Cardiac muscle cell (in vitro differentiated cells and primary cell): ENCODE measurements around the gene RNF149. TPM values are rescaled to one million over a fixed set of nuclear protein-coding genes. Genes with fewer than 3 reads are reported as not detected.
"Not testable (repeated sequence)": the region's sequence is repeated elsewhere in the genome, so short reads cannot be mapped to it uniquely, and the experiment has no call there.

Experiments used
- DNase-seq, 2 donors: peaks; one replicate each; pipeline versions ENCODE4 v3.0.0 to v3.0.0-alpha.2; 2010 to 2017; ENCODE audit warnings: low read depth in 1 of 2, low spot score in 1 of 2
- H3K27ac ChIP-seq: fragments of 200-600 bp; sonication (generic); 2 replicates; pipeline ENCODE4 v1.5.1; 2016
- H3K27me3 ChIP-seq: fragments of 200-600 bp; sonication (generic); 2 replicates; pipeline ENCODE4 v1.6.0; 2016; ENCODE audit warnings: control low read depth
- H3K36me3 ChIP-seq: fragments of 200-600 bp; sonication (generic); 2 replicates; pipeline ENCODE4 v1.5.1; 2016; ENCODE audit warnings: control low read depth
- H3K4me1 ChIP-seq: fragments of 200-600 bp; sonication (generic); 2 replicates; pipeline ENCODE4 v1.8.1; 2017; ENCODE audit warnings: low read depth, mild to moderate bottlenecking, mixed run types
- H3K4me3 ChIP-seq: fragments of 200-600 bp; sonication (generic); 2 replicates; pipeline ENCODE4 v1.5.1; 2016; ENCODE audit warnings: mild to moderate bottlenecking
- H3K9me3 ChIP-seq: fragments of 200-600 bp; sonication (generic); 2 replicates; pipeline ENCODE4 v1.5.1; 2017; ENCODE audit warnings: low read depth, mild to moderate bottlenecking, control low read depth
- polyA plus RNA-seq: library from polyadenylated mRNA; unstranded; fragments of >200 nt; fragmentation: Nextera tagmentation; extraction: Ambion mirVana; gene quantifications from 2 replicates; pipeline ENCODE4 v1.2.1, GENCODE V29; 2016
- total RNA-seq: library from RNA; depleted of rRNA; stranded (reverse); fragments of >200 nt; gene quantifications from 2 replicates; pipeline ENCODE4 v1.2.3, GENCODE V29; 2016
- TF ChIP-seq, protein P1 (sequence below): IDR thresholded peaks from 2 replicates; pipeline ENCODE4 v1.5.1; 2012; ENCODE audit warnings: low read depth, mild to moderate bottlenecking, low read length

Gene RNF149
- total and polyA plus RNA-seq, 2 experiments from 2014 or later = 44.4 to 69.9 TPM

DNA sequence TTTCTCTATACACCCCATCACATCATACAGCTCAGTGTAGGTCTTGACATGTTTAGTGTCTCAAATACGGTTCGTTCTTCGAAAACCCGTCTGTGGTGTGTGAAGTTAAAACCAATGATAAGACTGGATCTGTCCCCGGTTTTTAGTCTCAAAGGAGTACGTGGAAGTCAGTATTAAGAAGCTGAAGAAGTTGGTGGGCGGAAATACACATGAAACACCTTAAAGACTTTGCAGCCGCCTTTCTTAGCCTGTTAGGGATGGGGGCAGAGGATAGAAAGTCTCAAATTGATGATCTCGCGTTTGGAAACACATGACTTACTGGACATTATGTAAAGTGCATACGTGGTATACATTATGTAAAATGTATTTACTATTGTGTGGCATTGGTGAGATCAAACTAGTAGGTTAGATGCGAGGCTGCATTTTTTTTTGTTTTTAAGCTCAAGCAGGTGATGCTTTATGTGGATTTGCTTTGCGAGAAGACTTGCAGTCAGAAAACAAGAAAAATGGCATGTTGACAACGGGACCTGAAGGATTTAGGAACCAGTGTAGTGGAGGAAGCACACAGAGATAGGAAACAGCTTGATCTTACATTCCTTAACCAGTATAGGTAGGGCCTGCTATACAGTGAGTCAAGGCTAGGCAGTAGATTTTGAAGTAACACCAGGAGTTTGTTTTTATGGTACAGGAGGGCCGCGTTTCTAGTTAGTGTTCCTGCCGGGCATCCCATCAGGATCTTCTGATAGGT lies 54.6 kb downstream of the RNF149 start:
- Histone ChIP-seq H3K4me3 (peak overlapping the region; percentile 91), H3K27ac (peak overlapping the region; percentile 96), H3K27me3 (no peaks in the 10 kb centered on the region), H3K4me1 (peaks cover 10% of the 10 kb centered on the region), H3K36me3 (peaks cover 5% of the 10 kb centered on the region), H3K9me3 (no peaks in the 10 kb centered on the region)
- TF ChIP-seq, protein P1, sequence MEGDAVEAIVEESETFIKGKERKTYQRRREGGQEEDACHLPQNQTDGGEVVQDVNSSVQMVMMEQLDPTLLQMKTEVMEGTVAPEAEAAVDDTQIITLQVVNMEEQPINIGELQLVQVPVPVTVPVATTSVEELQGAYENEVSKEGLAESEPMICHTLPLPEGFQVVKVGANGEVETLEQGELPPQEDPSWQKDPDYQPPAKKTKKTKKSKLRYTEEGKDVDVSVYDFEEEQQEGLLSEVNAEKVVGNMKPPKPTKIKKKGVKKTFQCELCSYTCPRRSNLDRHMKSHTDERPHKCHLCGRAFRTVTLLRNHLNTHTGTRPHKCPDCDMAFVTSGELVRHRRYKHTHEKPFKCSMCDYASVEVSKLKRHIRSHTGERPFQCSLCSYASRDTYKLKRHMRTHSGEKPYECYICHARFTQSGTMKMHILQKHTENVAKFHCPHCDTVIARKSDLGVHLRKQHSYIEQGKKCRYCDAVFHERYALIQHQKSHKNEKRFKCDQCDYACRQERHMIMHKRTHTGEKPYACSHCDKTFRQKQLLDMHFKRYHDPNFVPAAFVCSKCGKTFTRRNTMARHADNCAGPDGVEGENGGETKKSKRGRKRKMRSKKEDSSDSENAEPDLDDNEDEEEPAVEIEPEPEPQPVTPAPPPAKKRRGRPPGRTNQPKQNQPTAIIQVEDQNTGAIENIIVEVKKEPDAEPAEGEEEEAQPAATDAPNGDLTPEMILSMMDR = no peak
- no peak for DNase-seq

DNA sequence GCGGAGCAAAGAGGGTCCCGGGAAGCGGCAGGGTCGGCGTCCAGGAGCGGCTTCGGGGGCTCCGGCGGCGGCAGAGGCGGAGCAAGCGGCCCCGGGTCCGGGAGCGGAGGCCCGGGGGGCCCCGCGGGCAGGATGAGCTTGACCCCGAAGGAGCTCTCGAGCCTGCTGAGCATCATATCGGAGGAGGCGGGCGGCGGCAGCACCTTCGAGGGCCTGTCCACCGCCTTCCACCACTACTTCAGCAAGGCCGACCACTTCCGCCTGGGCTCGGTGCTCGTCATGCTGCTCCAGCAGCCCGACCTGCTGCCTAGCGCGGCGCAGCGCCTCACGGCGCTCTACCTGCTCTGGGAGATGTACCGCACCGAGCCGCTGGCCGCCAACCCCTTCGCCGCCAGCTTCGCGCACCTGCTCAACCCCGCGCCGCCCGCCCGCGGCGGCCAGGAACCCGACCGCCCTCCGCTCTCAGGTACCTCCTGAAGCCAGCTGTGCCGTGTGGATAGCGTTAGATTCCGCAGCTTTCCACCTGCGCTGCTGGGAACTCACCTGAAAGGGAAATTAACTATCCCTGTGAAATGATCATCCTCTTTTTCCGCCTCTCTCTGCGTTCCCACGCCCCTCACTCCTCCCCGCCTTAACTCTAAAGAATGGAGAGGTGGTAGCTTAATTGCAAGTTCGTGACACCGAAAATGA lies 55.3 kb downstream of the RNF149 start:
- H3K4me1 ChIP-seq = peaks cover 10% of the 10 kb centered on the region
- H3K4me3 ChIP-seq = peak overlapping the region; percentile 91
- peaks cover 4% of the 10 kb centered on the region for H3K36me3 ChIP-seq
- peak overlapping the region; percentile 96 for H3K27ac ChIP-seq
- H3K27me3 ChIP-seq = no peaks in the 10 kb centered on the region
- DNase-seq = peak; percentile 64 to 68
- H3K9me3 ChIP-seq = no peaks in the 10 kb centered on the region
- TF ChIP-seq, protein P1 = no peak

DNA sequence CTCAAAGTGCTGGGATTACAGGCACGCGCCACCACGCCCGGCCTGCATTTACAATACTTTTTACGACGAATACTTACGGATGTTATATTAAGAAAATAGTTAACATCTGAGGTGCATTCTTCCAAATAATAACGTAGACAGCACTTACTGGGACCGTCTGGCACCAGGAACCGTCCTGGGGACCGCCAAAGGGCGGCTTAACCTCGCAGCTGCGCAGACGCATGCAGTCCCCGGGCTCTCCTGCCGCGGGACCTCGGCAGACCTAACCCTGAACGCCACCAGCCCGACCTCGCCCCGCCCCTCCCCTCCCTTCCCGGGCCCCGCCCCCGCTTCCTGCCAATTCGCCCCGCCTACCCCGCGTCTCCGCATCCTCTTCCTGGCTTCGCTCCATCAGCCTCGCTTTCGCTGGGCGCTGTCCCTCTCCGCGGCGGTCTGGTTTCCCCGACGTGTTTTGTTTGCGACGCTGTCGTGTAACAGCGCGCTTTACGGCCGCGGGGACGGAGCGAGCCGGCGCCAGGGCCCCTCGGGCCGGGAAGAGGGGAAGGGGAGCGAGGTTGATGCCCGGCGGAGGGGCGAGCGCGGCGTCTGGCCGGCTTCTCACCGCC lies 56.0 kb downstream of the RNF149 start, which contains the start of gene CNOT11:
Gene CNOT11 (plus strand): TSS at position 479 of the 605 bp plus-strand sequence. CDS start 79 bp downstream, at position 558.
- TF ChIP-seq, protein P1 = no peak
- peak; percentile 99 for DNase-seq
- Histone ChIP-seq H3K27me3 (no peaks in the 10 kb centered on the region), H3K4me1 (peaks cover 10% of the 10 kb centered on the region), H3K4me3 (peak within 1 kb of the TSS; percentile 91), H3K27ac (peak within 1 kb of the TSS; percentile 96), H3K36me3 (no peaks in the 10 kb centered on the region), H3K9me3 (no peaks in the 10 kb centered on the region)

DNA sequence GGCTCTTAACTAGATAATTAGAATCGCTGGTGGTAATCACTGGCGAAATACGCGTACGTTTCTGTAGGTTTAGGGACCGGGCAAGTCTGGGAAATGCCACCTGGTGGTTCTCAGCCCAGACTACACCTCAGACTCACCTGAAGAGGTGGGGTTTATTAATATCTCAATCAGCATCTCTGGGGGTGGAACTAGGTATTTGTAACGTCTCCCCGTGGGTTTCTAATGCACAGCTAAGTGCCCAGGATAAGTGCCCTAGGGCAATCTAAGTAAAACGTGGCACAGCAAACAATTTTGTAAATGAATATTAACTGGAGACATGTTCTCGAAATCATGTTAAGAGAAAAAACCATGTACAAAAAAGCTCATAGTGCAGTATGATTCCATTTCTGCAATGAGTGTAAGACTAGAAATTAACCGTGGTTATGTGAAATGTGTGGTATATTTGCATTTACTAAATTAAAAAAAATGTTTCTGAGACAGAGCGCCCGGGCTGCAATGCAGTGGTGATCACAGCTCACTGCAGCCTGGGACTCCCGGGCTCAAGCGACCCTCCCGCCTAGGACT lies 56.6 kb downstream of the RNF149 start:
- Histone ChIP-seq H3K4me1 (peaks cover 10% of the 10 kb centered on the region), H3K9me3 (no peaks in the 10 kb centered on the region), H3K36me3 (no peaks in the 10 kb centered on the region), H3K27me3 (no peaks in the 10 kb centered on the region), H3K4me3 (peak overlapping the region; percentile 39), H3K27ac (peak overlapping the region; percentile 83)
- TF ChIP-seq, protein P1 = no peak
- DNase-seq = peak in 1 of 2 donors; percentile 2

DNA sequence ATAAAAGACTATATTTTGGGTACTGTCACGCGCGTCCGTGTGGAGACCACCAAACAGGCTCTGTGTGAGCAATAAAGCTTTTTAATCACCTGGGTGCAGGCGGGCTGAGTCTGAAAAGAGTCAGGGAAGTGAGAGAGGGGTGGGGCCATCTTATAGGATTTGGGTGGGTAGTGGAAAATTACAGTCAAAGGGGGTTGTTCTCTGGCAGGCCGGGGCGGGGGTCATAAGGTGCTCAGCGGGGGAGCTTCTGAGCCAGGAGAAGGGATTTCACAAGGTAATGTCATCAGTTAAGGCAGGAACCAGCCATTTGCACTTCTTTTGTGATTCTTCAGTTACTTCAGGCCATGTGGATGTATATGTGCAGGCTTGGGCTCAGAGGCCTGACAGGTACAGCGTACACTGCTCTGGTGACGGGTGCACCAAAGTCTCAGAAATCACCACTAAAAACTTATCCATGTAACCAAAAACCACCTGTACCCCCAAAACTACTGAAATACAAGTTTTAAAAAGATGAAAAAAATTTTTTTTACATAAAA lies 57.2 kb downstream of the RNF149 start:
- not testable (repeated sequence) for H3K4me3 ChIP-seq, H3K27me3 ChIP-seq, H3K36me3 ChIP-seq, DNase-seq, H3K9me3 ChIP-seq, H3K27ac ChIP-seq
- peaks cover 10% of the 10 kb centered on the region for H3K4me1 ChIP-seq
